Suprapubic skin (tissue), 4 donors: ENCODE measurements around the gene KLHDC4. TPM values are rescaled to one million over a fixed set of nuclear protein-coding genes. Genes with fewer than 3 reads are reported as not detected.
"Not testable (repeated sequence)": the region's sequence is repeated elsewhere in the genome, so short reads cannot be mapped to it uniquely, and the experiment has no call there.

Experiments
- DNase-seq, 2 donors: peaks; one replicate each; pipeline ENCODE4 v3.0.0-alpha.2; 2019; ENCODE audit warnings: low spot score in 2 of 2
- H3K27ac ChIP-seq: fragments of 200-600 bp; sonication (generic); one replicate; pipeline ENCODE4 v1.5.1; 2019
- H3K27me3 ChIP-seq: fragments of 200-600 bp; sonication (generic); one replicate; pipeline ENCODE4 v1.5.1; 2019
- H3K36me3 ChIP-seq: fragments of 200-600 bp; sonication (generic); one replicate; pipeline ENCODE4 v1.5.1; 2019
- H3K4me1 ChIP-seq: fragments of 200-600 bp; sonication (generic); one replicate; pipeline ENCODE4 v1.5.1; 2019
- H3K4me3 ChIP-seq: fragments of 200-600 bp; sonication (generic); one replicate; pipeline ENCODE4 v1.5.1; 2019; ENCODE audit warnings: mild to moderate bottlenecking
- H3K9me3 ChIP-seq: fragments of 200-600 bp; sonication (generic); one replicate; pipeline ENCODE4 v1.5.1; 2019
- EP300 ChIP-seq: sonication (generic); formaldehyde crosslinking; IDR thresholded peaks from one replicate; pipeline ENCODE4 v1.6.1; 2017; ENCODE audit warnings: antibody characterized with exemption
- POLR2A ChIP-seq, 2 donors: fragments of 450-650 bp; IDR thresholded peaks; one replicate each; pipeline ENCODE4 v1.6.1; 2017; ENCODE audit warnings: antibody characterized with exemption in 2 of 2, mild to moderate bottlenecking in 2 of 2, moderate library complexity in 2 of 2
- POLR2AphosphoS5 ChIP-seq, 3 donors: sonication (generic); formaldehyde crosslinking; IDR thresholded peaks; one replicate each; pipeline ENCODE4 v1.6.1; 2017; ENCODE audit warnings: antibody characterized with exemption in 3 of 3
- WGBS: methylation state at CpG from one replicate; pipeline ENCODE4 v1.1.5; 2018; 5-methylcytosine and 5-hydroxymethylcytosine counted together
- total RNA-seq, 4 donors: library from RNA; depleted of rRNA; stranded (reverse); fragments of >200 nt; gene quantifications; one replicate each; pipeline ENCODE4 v1.1.0, GENCODE V29; 2016
- TF ChIP-seq, protein P1 (sequence below), 2 donors: fragments of 200-600 bp in 1 of 2; fragments of 450-650 bp in 1 of 2; sonication (generic) in 1 of 2; IDR thresholded peaks; one replicate each; pipeline ENCODE4 v1.5.1; 2016 to 2019; ENCODE audit warnings: antibody characterized with exemption in 2 of 2, mild to moderate bottlenecking in 1 of 2, moderate library complexity in 1 of 2

Gene KLHDC4
- total RNA-seq, 4 donors from 2014 or later, result 26.6 to 104 (median 30.1) TPM

DNA sequence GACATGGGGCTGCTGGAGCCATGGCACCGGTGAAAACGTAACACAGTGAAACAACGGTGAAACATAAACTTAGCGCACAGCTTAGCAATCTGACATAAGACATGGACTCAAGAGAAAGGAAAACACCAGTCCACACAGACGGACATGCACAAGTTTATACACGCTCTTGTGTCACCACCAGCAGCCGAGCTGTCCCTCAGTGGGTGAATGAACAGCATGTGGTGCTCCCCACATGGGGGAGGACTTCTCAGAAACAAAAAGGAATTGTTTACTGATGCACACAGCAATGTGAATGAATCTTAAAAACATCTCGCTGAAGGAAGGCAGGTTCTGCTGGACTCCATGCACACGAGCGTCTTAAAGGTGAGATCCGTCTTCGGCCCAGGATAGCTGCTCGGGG is 34.2 kb downstream of the KLHDC4 start:
- WGBS, result 95% methylated on average over 13 of the region's 13 CpGs
- Histone ChIP-seq H3K27ac (no peak overlapping the region), H3K9me3 (no peaks in the 10 kb centered on the region), H3K4me3 (no peak overlapping the region), H3K4me1 (no peaks in the 10 kb centered on the region), H3K36me3 (peaks cover 47% of the 10 kb centered on the region), H3K27me3 (no peaks in the 10 kb centered on the region)
- DNase-seq, result no peak
- TF ChIP-seq EP300, result no peak
- TF ChIP-seq, protein P1, sequence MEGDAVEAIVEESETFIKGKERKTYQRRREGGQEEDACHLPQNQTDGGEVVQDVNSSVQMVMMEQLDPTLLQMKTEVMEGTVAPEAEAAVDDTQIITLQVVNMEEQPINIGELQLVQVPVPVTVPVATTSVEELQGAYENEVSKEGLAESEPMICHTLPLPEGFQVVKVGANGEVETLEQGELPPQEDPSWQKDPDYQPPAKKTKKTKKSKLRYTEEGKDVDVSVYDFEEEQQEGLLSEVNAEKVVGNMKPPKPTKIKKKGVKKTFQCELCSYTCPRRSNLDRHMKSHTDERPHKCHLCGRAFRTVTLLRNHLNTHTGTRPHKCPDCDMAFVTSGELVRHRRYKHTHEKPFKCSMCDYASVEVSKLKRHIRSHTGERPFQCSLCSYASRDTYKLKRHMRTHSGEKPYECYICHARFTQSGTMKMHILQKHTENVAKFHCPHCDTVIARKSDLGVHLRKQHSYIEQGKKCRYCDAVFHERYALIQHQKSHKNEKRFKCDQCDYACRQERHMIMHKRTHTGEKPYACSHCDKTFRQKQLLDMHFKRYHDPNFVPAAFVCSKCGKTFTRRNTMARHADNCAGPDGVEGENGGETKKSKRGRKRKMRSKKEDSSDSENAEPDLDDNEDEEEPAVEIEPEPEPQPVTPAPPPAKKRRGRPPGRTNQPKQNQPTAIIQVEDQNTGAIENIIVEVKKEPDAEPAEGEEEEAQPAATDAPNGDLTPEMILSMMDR (IDR thresholded peaks at IDR 0.05), result no peak
- TF ChIP-seq POLR2AphosphoS5 (IDR thresholded peaks at IDR 0.05), result no peak
- TF ChIP-seq POLR2A (IDR thresholded peaks at IDR 0.05), result no peak

DNA sequence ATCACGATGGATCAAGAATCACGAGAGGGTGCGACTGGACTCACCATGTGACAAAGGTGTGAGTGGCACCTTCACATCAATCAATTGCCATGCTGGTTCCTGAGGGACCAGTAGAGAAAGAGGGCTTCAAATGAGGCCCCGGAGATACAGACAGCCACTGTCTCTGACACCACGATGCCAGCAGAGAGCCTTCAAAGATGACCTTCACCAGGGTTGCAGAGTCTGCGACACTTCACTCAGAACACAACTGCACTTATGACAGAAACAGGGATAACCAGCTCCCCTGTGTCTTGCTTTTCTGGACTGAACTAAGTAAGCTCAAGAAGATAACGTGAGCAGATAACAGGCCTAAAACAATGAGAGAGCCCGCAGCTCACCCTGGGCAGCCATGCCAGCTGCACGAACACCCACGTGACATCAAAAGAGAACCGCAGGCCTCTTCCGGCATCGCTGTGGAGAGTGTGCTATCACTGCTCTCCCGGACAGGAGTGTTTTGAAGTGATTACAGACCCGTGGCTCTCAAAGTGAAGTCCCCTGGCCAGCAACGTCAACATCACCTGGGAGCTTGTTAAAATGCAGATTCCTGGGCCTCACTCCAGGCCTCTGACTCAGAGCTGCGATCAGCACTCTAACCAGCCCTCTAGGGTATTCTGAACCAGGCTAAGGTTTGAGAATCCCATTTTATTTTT is 36.4 kb downstream of the KLHDC4 start:
- WGBS, result 92% methylated on average over 17 of the region's 17 CpGs
- no peak for DNase-seq
- no peak overlapping the region for H3K27ac ChIP-seq
- no peaks in the 10 kb centered on the region for H3K4me1 ChIP-seq
- H3K4me3 ChIP-seq, result no peak overlapping the region
- no peak for TF ChIP-seq EP300
- no peak for TF ChIP-seq POLR2AphosphoS5 (IDR thresholded peaks at IDR 0.05)
- no peak for TF ChIP-seq POLR2A (IDR thresholded peaks at IDR 0.05)
- TF ChIP-seq, protein P1 (IDR thresholded peaks at IDR 0.05), result no peak
- H3K36me3 ChIP-seq, result peaks cover 53% of the 10 kb centered on the region
- no peaks in the 10 kb centered on the region for H3K27me3 ChIP-seq
- H3K9me3 ChIP-seq, result no peaks in the 10 kb centered on the region

DNA sequence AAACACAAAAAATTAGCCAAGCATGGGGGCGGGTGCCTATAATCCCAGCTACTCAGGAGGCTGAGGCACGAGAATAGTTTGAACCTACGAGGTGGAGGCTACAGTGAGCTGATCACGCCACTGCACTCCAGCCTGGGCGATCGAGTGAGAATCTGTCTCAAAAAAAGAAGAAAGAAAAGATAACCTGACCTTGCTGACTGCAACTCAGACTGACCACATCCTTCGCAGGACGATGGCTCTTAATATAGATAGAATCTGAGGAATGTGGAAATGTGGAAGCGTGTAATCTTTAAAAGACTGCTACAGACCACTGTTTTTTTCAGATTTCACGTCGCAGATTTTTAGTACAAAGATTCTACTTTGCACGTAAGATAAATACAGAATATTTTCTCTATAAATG is 37.8 kb downstream of the KLHDC4 start:
- H3K27ac ChIP-seq, result no peak overlapping the region
- no peak overlapping the region for H3K4me3 ChIP-seq
- 90% methylated on average over 12 of the region's 12 CpGs for WGBS
- H3K36me3 ChIP-seq, result peaks cover 52% of the 10 kb centered on the region
- no peak for TF ChIP-seq POLR2A (IDR thresholded peaks at IDR 0.05)
- TF ChIP-seq EP300, result no peak
- no peak for TF ChIP-seq POLR2AphosphoS5 (IDR thresholded peaks at IDR 0.05)
- TF ChIP-seq, protein P1 (IDR thresholded peaks at IDR 0.05), result no peak
- no peaks in the 10 kb centered on the region for H3K27me3 ChIP-seq
- no peaks in the 10 kb centered on the region for H3K4me1 ChIP-seq
- no peaks in the 10 kb centered on the region for H3K9me3 ChIP-seq
- DNase-seq, result no peak

DNA sequence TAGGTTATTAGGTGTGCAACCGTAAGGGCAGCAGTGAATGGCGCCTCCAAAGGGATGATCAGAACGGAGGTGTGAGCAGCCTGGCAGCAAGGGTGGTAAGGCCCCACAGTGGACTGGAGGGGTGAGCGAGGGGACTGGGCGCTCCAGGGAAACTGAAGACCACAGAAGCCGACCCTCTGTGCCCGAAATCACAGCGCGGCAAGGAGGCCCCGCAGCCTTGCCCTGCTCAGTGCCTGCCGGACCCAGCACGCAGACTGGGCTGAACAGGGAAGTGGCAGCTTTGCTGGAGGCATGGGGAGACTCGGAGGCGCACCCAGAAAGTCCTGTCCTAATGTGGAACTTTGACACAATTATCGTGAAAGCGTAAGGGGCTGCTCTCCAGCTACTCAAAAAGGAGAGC is 38.4 kb downstream of the KLHDC4 start:
- no peak for DNase-seq
- no peaks in the 10 kb centered on the region for H3K9me3 ChIP-seq
- H3K4me3 ChIP-seq, result no peak overlapping the region
- WGBS, result 95% methylated on average over 12 of the region's 16 CpGs
- TF ChIP-seq POLR2A (IDR thresholded peaks at IDR 0.05) (no peak), POLR2AphosphoS5 (IDR thresholded peaks at IDR 0.05) (no peak), EP300 (no peak)
- TF ChIP-seq, protein P1 (IDR thresholded peaks at IDR 0.05), result no peak
- no peaks in the 10 kb centered on the region for H3K4me1 ChIP-seq
- peaks cover 56% of the 10 kb centered on the region for H3K36me3 ChIP-seq
- H3K27ac ChIP-seq, result no peak overlapping the region
- H3K27me3 ChIP-seq, result no peaks in the 10 kb centered on the region

DNA sequence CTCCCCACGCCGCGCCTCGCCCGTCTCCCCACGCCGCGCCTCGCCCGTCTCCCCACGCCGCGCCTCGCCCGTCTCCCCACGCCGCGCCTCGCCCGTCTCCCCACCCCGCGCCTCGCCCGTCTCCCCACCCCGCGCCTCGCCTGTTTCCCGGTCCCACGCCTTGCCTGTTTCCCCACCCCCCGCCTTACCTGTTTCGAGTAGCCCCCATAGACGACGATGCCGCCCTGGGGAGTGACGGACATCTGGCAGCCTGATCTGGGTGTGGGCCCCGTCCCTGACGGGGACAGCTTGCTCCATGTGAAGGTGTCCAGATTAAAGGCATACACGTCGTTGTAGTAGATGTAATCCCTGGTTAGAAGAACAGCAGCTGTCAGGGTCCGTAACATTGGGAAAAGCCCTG is 39.2 kb downstream of the KLHDC4 start:
- WGBS, result 97% methylated on average over 29 of the region's 40 CpGs
- peaks cover 60% of the 10 kb centered on the region for H3K36me3 ChIP-seq
- H3K9me3 ChIP-seq, H3K27ac ChIP-seq, H3K4me3 ChIP-seq, H3K27me3 ChIP-seq, H3K4me1 ChIP-seq, DNase-seq: not testable (repeated sequence)
